AG09309 (cell line): Measurements from ENCODE around the gene RPL10A.

ENCODE experiments used
- DNase-seq: peaks from one replicate; pipeline ENCODE4 v3.0.0-alpha.2; 2010; ENCODE audit warnings: low read depth
- H3K4me3 ChIP-seq: 2 replicates; pipeline ENCODE4 v1.5.1; 2011; ENCODE audit warnings: mild to moderate bottlenecking, low read depth, low read length, moderate library complexity; ENCODE audit not compliant: control insufficient read depth
- CTCF ChIP-seq: IDR thresholded peaks from 2 replicates; pipeline ENCODE4 v1.5.1; 2011; ENCODE audit warnings: mild to moderate bottlenecking, low read depth, low read length, inconsistent platforms; ENCODE audit not compliant: insufficient read depth, control insufficient read depth; ENCODE audit errors: missing control alignments

RPL10A gene

GRCh38 chr6:35468181-35468979, at the start of gene RPL10A:
TSS of gene RPL10A (plus strand) at chr6:35468401. CDS start at chr6:35468435, 34 bp downstream.
- TF ChIP-seq CTCF: peak; percentile 96
- peak within 1 kb of the TSS; percentile 96 for H3K4me3 ChIP-seq
- peak; percentile 86 for DNase-seq

- DNase-seq: no peak
- TF ChIP-seq CTCF: no peak
- H3K4me3 ChIP-seq: no peak overlapping the region
These were observed 48.8 kb upstream of the RPL10A start for GRCh38 chr6:35419417-35419816.

GRCh38 chr6:35419961-35420360, 48.2 kb upstream of the RPL10A start:
- no peak for DNase-seq
- H3K4me3 ChIP-seq: no peak overlapping the region
- no peak for TF ChIP-seq CTCF

GRCh38 chr6:35425284-35425683, 42.9 kb upstream of the RPL10A start:
- DNase-seq: peak; percentile 81
- H3K4me3 ChIP-seq: no peak overlapping the region
- no peak for TF ChIP-seq CTCF

- no peak overlapping the region for H3K4me3 ChIP-seq
- DNase-seq: no peak
- no peak for TF ChIP-seq CTCF
These were observed 42.1 kb upstream of the RPL10A start for GRCh38 chr6:35426074-35426473.

GRCh38 chr6:35427435-35427834, 40.8 kb upstream of the RPL10A start:
- TF ChIP-seq CTCF: no peak
- no peak overlapping the region for H3K4me3 ChIP-seq
- no peak for DNase-seq

GRCh38 chr6:35427851-35428321, 40.3 kb upstream of the RPL10A start:
- DNase-seq: no peak
- TF ChIP-seq CTCF: no peak
- no peak overlapping the region for H3K4me3 ChIP-seq
